PC-9 (cell line): ENCODE measurements around the gene RALGPS2. TPM values are rescaled to one million over a fixed set of nuclear protein-coding genes. Genes with fewer than 3 reads are reported as not detected.

Experiments
- BruUV-seq: library from RNA; stranded (reverse); fragments of 400-500 nt; replicated peaks from 2 replicates; lab custom pipeline; 2021; lab: Mats Ljungman, UMichigan
- CTCF ChIA-PET: fragments of 300-600 bp; sonication (Branson Sonifier 250); formaldehyde crosslinking; loops from one replicate; lab custom pipeline; 2022; ENCODE audit warnings: antibody characterized with exemption; lab: Charles Lee
- POLR2A ChIA-PET: fragments of 300-600 bp; sonication (Branson Sonifier 250); formaldehyde crosslinking; loops from one replicate; lab custom pipeline; 2022; ENCODE audit warnings: antibody characterized with exemption; ENCODE audit not compliant: unreplicated experiment; lab: Charles Lee
- DNase-seq, 2 experiments: peaks; one replicate each; pipeline versions ENCODE4 v3.0.0 to v3.0.0-alpha.2; 2015 to 2022; ENCODE audit warnings: mixed read lengths in 1 of 2
- H2AFZ ChIP-seq: fragments of 200-600 bp; sonication (generic); 2 replicates; pipeline ENCODE4 v1.8.1; 2017; ENCODE audit warnings: antibody characterized with exemption
- H3F3A ChIP-seq: fragments of 200-600 bp; sonication (generic); 2 replicates; pipeline ENCODE4 v1.8.1; 2017; ENCODE audit warnings: antibody characterized with exemption, mild to moderate bottlenecking, low read depth; ENCODE audit not compliant: insufficient read depth
- H3K27ac ChIP-seq: fragments of 200-600 bp; sonication (generic); 2 replicates; pipeline ENCODE4 v1.6.1; 2016; ENCODE audit warnings: mixed run types
- H3K27me3 ChIP-seq: fragments of 200-600 bp; sonication (generic); 2 replicates; pipeline ENCODE4 v1.6.1; 2016; ENCODE audit warnings: low read depth, mixed run types; ENCODE audit not compliant: insufficient read depth
- H3K36me3 ChIP-seq: fragments of 200-600 bp; sonication (generic); 2 replicates; pipeline ENCODE4 v1.6.1; 2016; ENCODE audit warnings: low read depth, mixed run types
- H3K4me1 ChIP-seq: fragments of 200-600 bp; sonication (generic); replicated peaks from 2 replicates; pipeline ENCODE4 v1.6.1; 2016; ENCODE audit warnings: mixed run types; ENCODE audit not compliant: insufficient read depth
- H3K4me2 ChIP-seq: fragments of 200-600 bp; sonication (generic); 2 replicates; pipeline ENCODE4 v1.6.1; 2017; ENCODE audit warnings: mixed run types
- H3K4me3 ChIP-seq: fragments of 200-600 bp; sonication (generic); 2 replicates; pipeline ENCODE4 v1.6.1; 2016; ENCODE audit warnings: mixed run types
- H3K79me2 ChIP-seq: fragments of 200-600 bp; sonication (generic); 2 replicates; pipeline ENCODE4 v1.6.1; 2017; ENCODE audit warnings: low read depth, mixed run types
- H3K9me2 ChIP-seq: fragments of 200-600 bp; sonication (generic); 2 replicates; pipeline ENCODE4 v1.8.1; 2017; ENCODE audit warnings: mild to moderate bottlenecking; ENCODE audit not compliant: insufficient read depth
- H3K9me3 ChIP-seq: fragments of 200-600 bp; sonication (generic); 2 replicates; pipeline ENCODE4 v1.8.1; 2016; ENCODE audit warnings: low read depth; ENCODE audit not compliant: insufficient read depth
- H4K20me1 ChIP-seq: fragments of 200-600 bp; sonication (generic); 2 replicates; pipeline ENCODE4 v1.8.1; 2017; ENCODE audit not compliant: insufficient read depth
- CTCF ChIP-seq: fragments of 200-600 bp; sonication (generic); conservative IDR thresholded peaks from 2 replicates; pipeline ENCODE4 v1.6.1; 2017; ENCODE audit warnings: mixed run types, antibody characterized with exemption, mild to moderate bottlenecking, moderate library complexity
- EZH2 ChIP-seq: fragments of 200-600 bp; sonication (generic); IDR thresholded peaks from 2 replicates; pipeline ENCODE4 v1.8.0; 2017; ENCODE audit warnings: antibody characterized with exemption, low read depth
- intact Hi-C: fragments of 100-400 bp; cut with micrococcal nuclease; formaldehyde crosslinking; loops from one replicate; pipeline ENCODE4 v1.10.0; 2022; ENCODE audit not compliant: unreplicated experiment
- total RNA-seq: library from RNA; stranded (reverse); gene quantifications from 2 replicates; pipeline ENCODE4 v1.2.3, GENCODE V29; 2021

RALGPS2 gene
- total RNA-seq, 1 experiment from 2014 or later = 62.4 TPM

- Histone ChIP-seq H3K79me2 (no peaks in the 10 kb centered on the region), H3K9me2 (no peaks in the 10 kb centered on the region), H3K4me2 (no peak overlapping the region), H3K36me3 (no peaks in the 10 kb centered on the region), H3K27me3 (no peaks in the 10 kb centered on the region), H3K4me1 (no peaks in the 10 kb centered on the region), H4K20me1 (no peaks in the 10 kb centered on the region), H3K27ac (no peak overlapping the region), H3K9me3 (0 out of 2 replicates have a peak, but pooled peaks cover 6% of the 10 kb centered on the region), H3F3A (no peaks in the 10 kb centered on the region; the same call in 1 of the 2 replicates), H2AFZ (no peak overlapping the region), H3K4me3 (no peak overlapping the region)
- ChIA-PET POLR2A (interaction anchor here (0.6 kb wide), 1 partner anchor 40 kb away, joined by 8 read pairs; no protein-coding TSS in a partner anchor), CTCF (no interaction called here)
- intact Hi-C loops = no loop called here
- BruUV-seq = no TSS peak
- TF ChIP-seq CTCF = no peak
- no peak for TF ChIP-seq EZH2
- DNase-seq = no peak
Measured at GRCh38 chr1:178928041-178928440, 203.0 kb downstream of the RALGPS2 start.

GRCh38 chr1:178928976-178929375, 203.9 kb downstream of the RALGPS2 start:
- no peaks in the 10 kb centered on the region for H3K27me3 ChIP-seq
- ChIA-PET CTCF (no interaction called here), POLR2A (no interaction called here)

GRCh38 chr1:178931858-178932551, 207.0 kb downstream of the RALGPS2 start:
- POLR2A ChIA-PET = no interaction called here

More at GRCh38 chr1:178928976-178929375, 203.9 kb downstream of the RALGPS2 start:
- Histone ChIP-seq H3F3A (no peaks in the 10 kb centered on the region; the same call in 1 of the 2 replicates), H3K9me2 (no peaks in the 10 kb centered on the region), H3K4me1 (no peaks in the 10 kb centered on the region), H3K27ac (no peak overlapping the region), H3K36me3 (no peaks in the 10 kb centered on the region), H3K4me2 (no peak overlapping the region), H3K9me3 (0 out of 2 replicates have a peak, but pooled peaks cover 3% of the 10 kb centered on the region), H4K20me1 (no peaks in the 10 kb centered on the region), H2AFZ (no peak overlapping the region), H3K79me2 (no peaks in the 10 kb centered on the region), H3K4me3 (no peak overlapping the region)
- TF ChIP-seq EZH2 = no peak
- TF ChIP-seq CTCF = no peak
- intact Hi-C loops = no loop called here
- DNase-seq = no peak
- no TSS peak for BruUV-seq

More at GRCh38 chr1:178931858-178932551, 207.0 kb downstream of the RALGPS2 start:
- Histone ChIP-seq H3K27ac (no peak overlapping the region), H3K9me2 (no peaks in the 10 kb centered on the region), H3K36me3 (no peaks in the 10 kb centered on the region), H4K20me1 (no peaks in the 10 kb centered on the region), H3K27me3 (no peaks in the 10 kb centered on the region), H3K4me1 (no peaks in the 10 kb centered on the region), H3K79me2 (no peaks in the 10 kb centered on the region), H3K4me2 (no peak overlapping the region), H3K9me3 (no peaks in the 10 kb centered on the region), H2AFZ (no peak overlapping the region), H3K4me3 (no peak overlapping the region), H3F3A (no peaks in the 10 kb centered on the region)
- no TSS peak for BruUV-seq
- TF ChIP-seq CTCF = no peak
- no peak for TF ChIP-seq EZH2
- CTCF ChIA-PET = no interaction called here
- intact Hi-C loops = no loop called here
- DNase-seq = no peak
